ENCODE measurements around the gene SORBS1. TPM values are rescaled to one million over a fixed set of nuclear protein-coding genes. Genes with fewer than 3 reads are reported as not detected.

The SORBS1 gene
- total and polyA plus RNA-seq, 4 donors = 33.2 to 71.3 (median 44.1) TPM

DNA sequence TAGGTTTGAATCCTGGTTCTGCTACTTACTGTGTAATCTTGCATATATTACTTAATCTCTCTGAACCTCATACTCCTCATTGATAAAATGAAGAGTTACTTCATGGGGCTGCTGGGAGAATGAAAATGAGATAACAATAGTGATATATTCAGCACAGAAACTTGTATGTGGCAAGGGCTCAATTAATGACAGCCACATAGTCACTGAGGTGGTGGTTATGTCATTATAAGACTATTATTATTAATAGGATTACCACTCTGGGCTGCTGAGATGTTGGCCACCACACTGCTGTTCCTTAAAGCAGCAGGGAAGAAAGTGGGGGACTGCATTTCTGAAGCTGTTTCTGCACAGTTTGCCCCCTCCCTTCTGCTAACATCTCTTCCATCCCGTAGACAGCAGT is 170.0 kb downstream of the SORBS1 start:
- Histone ChIP-seq H3K27me3 (ENCODE audit: control insufficient read depth in 4 of 4, insufficient read depth in 4 of 4, low read length in 3 of 4) (no peaks in the 10 kb centered on the region), H3K9me3 (ENCODE audit: control insufficient read depth in 4 of 4, low read length in 3 of 4) (no peaks in the 10 kb centered on the region), H3K27ac (ENCODE audit: low read depth in 1 of 2, low read length in 2 of 2) (peak overlapping the region in 1 of 2 donors; percentile 13), H3K36me3 (ENCODE audit: control insufficient read depth in 4 of 4, insufficient read depth in 3 of 4, low read depth in 1 of 4, low read length in 3 of 4) (peaks cover 6 to 34% (median 17%) of the 10 kb centered on the region in 4 donors), H3K4me1 (ENCODE audit: control insufficient read depth in 4 of 4, insufficient read depth in 4 of 4, low read length in 3 of 4) (peaks cover 0 to 23% (median 18%) of the 10 kb centered on the region in 4 donors), H3K9ac (ENCODE audit: low read depth in 1 of 2, low read length in 2 of 2) (no peak overlapping the region), H3K4me3 (ENCODE audit: low read depth in 1 of 3, low read length in 3 of 3) (no peak overlapping the region)
- TF ChIP-seq FOXA1 (IDR thresholded peaks at IDR 0.05) (no peak), FOXA2 (IDR thresholded peaks at IDR 0.05) (no peak), SP1 (IDR thresholded peaks at IDR 0.05) (no peak), ATF3 (IDR thresholded peaks at IDR 0.05) (no peak), HNF4G (IDR thresholded peaks at IDR 0.05) (no peak), EGR1 (IDR thresholded peaks at IDR 0.05; ENCODE audit: low read depth in 2 of 2) (no peak), REST (IDR thresholded peaks at IDR 0.05) (no peak), HNF4A (conservative IDR thresholded peaks at IDR 0.05) (no peak)
- DNase-seq (ENCODE audit: low spot score) = no peak
- WGBS = 82% methylated on average over 1 of the region's 1 CpG

GRCh38 chr10:95389982-95390381 is 171.2 kb downstream of the SORBS1 start:
- Histone ChIP-seq H3K4me1 (ENCODE audit: control insufficient read depth in 4 of 4, insufficient read depth in 4 of 4, low read length in 3 of 4) (peaks cover 0 to 23% (median 18%) of the 10 kb centered on the region in 4 donors), H3K9me3 (ENCODE audit: control insufficient read depth in 4 of 4, low read length in 3 of 4) (no peaks in the 10 kb centered on the region), H3K36me3 (ENCODE audit: control insufficient read depth in 4 of 4, insufficient read depth in 3 of 4, low read depth in 1 of 4, low read length in 3 of 4) (peaks cover 2 to 27% (median 12%) of the 10 kb centered on the region in 4 donors), H3K27me3 (ENCODE audit: control insufficient read depth in 4 of 4, insufficient read depth in 4 of 4, low read length in 3 of 4) (no peaks in the 10 kb centered on the region), H3K9ac (ENCODE audit: low read depth in 1 of 2, low read length in 2 of 2) (no peak overlapping the region), H3K27ac (ENCODE audit: low read depth in 1 of 2, low read length in 2 of 2) (no peak overlapping the region), H3K4me3 (ENCODE audit: low read depth in 1 of 3, low read length in 3 of 3) (no peak overlapping the region)
- no peak for DNase-seq (ENCODE audit: low spot score)
- 96% methylated on average over 4 of the region's 4 CpGs for WGBS
- TF ChIP-seq EGR1 (IDR thresholded peaks at IDR 0.05; ENCODE audit: low read depth in 2 of 2) (no peak), FOXA2 (IDR thresholded peaks at IDR 0.05) (no peak), MAX (IDR thresholded peaks at IDR 0.05) (no peak), JUND (IDR thresholded peaks at IDR 0.05) (no peak), SP1 (IDR thresholded peaks at IDR 0.05) (no peak), HNF4G (IDR thresholded peaks at IDR 0.05) (no peak), FOXA1 (IDR thresholded peaks at IDR 0.05) (no peak), TAF1 (conservative IDR thresholded peaks at IDR 0.05) (no peak), RAD21 (IDR thresholded peaks at IDR 0.05) (no peak), ZBTB33 (IDR thresholded peaks at IDR 0.05) (no peak), REST (IDR thresholded peaks at IDR 0.05) (no peak), YY1 (IDR thresholded peaks at IDR 0.05) (no peak), HNF4A (conservative IDR thresholded peaks at IDR 0.05) (no peak), GABPA (IDR thresholded peaks at IDR 0.05 in 1 of 2, conservative IDR thresholded peaks at IDR 0.05 in 1 of 2) (no peak), ATF3 (IDR thresholded peaks at IDR 0.05) (no peak), NR2F2 (IDR thresholded peaks at IDR 0.05) (no peak)
- TF ChIP-seq, protein P1, sequence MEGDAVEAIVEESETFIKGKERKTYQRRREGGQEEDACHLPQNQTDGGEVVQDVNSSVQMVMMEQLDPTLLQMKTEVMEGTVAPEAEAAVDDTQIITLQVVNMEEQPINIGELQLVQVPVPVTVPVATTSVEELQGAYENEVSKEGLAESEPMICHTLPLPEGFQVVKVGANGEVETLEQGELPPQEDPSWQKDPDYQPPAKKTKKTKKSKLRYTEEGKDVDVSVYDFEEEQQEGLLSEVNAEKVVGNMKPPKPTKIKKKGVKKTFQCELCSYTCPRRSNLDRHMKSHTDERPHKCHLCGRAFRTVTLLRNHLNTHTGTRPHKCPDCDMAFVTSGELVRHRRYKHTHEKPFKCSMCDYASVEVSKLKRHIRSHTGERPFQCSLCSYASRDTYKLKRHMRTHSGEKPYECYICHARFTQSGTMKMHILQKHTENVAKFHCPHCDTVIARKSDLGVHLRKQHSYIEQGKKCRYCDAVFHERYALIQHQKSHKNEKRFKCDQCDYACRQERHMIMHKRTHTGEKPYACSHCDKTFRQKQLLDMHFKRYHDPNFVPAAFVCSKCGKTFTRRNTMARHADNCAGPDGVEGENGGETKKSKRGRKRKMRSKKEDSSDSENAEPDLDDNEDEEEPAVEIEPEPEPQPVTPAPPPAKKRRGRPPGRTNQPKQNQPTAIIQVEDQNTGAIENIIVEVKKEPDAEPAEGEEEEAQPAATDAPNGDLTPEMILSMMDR (IDR thresholded peaks at IDR 0.05; ENCODE audit: low read depth, low read length, missing input control) = no peak

Data from liver (tissue), 9 donors.